HepG2 (cell line): Measurements from ENCODE around the gene HSP90AB1. TPM values are rescaled to one million over a fixed set of nuclear protein-coding genes. Genes with fewer than 3 reads are reported as not detected.

ENCODE experiments used
- ATAC-seq: fragments of 200-7000 bp; cut with Tn5 transposase; 3 replicates; pipeline ENCODE4 v1.9.1; 2020; ENCODE audit warnings: mild to moderate bottlenecking, moderate library complexity
- BruUV-seq: library from RNA; stranded (reverse); fragments of 400-500 nt; replicated peaks from 2 replicates; lab custom pipeline; 2021; lab: Mats Ljungman, UMichigan
- CTCF ChIA-PET: fragments of 300-600 bp; formaldehyde crosslinking; extraction: SDS; loops from one replicate; lab custom pipeline; 2021; ENCODE audit warnings: low total read pairs, inconsistent platforms, low intra/inter-chr PET ratio; lab: Yijun Ruan, JAX
- POLR2A ChIA-PET: fragments of 350-600 bp; sonication (Branson Sonifier 250); formaldehyde crosslinking; loops from one replicate; lab custom pipeline; 2020; ENCODE audit warnings: antibody characterized with exemption, inconsistent platforms; lab: Yijun Ruan, JAX
- DNase-seq: peaks from one replicate; pipeline ENCODE4 v3.0.0-alpha.2; 2015; ENCODE audit warnings: low spot score
- FAIRE-seq: peaks from 3 replicates; lab custom pipeline; 2011; peaks lifted over from hg19 to GRCh38; lab: Jason Lieb, UNC
- H2AFZ ChIP-seq: one replicate; pipeline ENCODE4 v1.6.1; 2011; ENCODE audit warnings: low read length, inconsistent platforms
- H3K27ac ChIP-seq: fragments of 300-600 bp; 3 replicates; pipeline ENCODE4 v1.8.0; 2011; ENCODE audit warnings: mixed run types, mild to moderate bottlenecking, mixed read lengths, low read length, inconsistent platforms; ENCODE audit not compliant: insufficient read depth; ENCODE audit errors: extremely low read length
- H3K27me3 ChIP-seq, 2 experiments: fragments of 200-600 bp in 1 of 2; 2 replicates in 1 of 2; 3 replicates in 1 of 2; pipeline versions ENCODE4 v1.6.0 to v1.8.0; 2011; ENCODE audit warnings: low read length in 2 of 2, mild to moderate bottlenecking in 2 of 2, moderate library complexity in 2 of 2, inconsistent platforms in 1 of 2; ENCODE audit not compliant: insufficient read depth in 2 of 2, control insufficient read depth in 1 of 2
- H3K36me3 ChIP-seq, 2 experiments: fragments of 200-600 bp in 1 of 2; replicated peaks in 1 of 2; 2 replicates in 1 of 2; 3 replicates in 1 of 2; pipeline versions ENCODE4 v1.5.1 to v1.8.0; 2011; ENCODE audit warnings: low read length in 2 of 2, inconsistent platforms in 1 of 2; ENCODE audit not compliant: insufficient read depth in 2 of 2, control insufficient read depth in 1 of 2
- H3K4me1 ChIP-seq: 2 replicates; pipeline ENCODE4 v1.5.1; 2012; ENCODE audit warnings: low read length, inconsistent platforms; ENCODE audit not compliant: insufficient read depth
- H3K4me2 ChIP-seq: 2 replicates; pipeline ENCODE4 v1.6.0; 2011; ENCODE audit warnings: low read depth, low read length, inconsistent platforms
- H3K4me3 ChIP-seq, 3 experiments: fragments of 200-600 bp in 1 of 3; sonication (generic), shearing (Covaris generic) in 1 of 3; replicated peaks in 1 of 3; 2 replicates each; pipeline ENCODE4 v1.5.1; 2011 to 2016; ENCODE audit warnings: low read length in 3 of 3, inconsistent platforms in 2 of 3, low read depth in 2 of 3, mild to moderate bottlenecking in 2 of 3, control low read depth in 1 of 3, mixed read lengths in 1 of 3; ENCODE audit not compliant: insufficient read depth in 1 of 3
- H3K79me2 ChIP-seq: one replicate; pipeline ENCODE4 v1.6.1; 2011; ENCODE audit warnings: low read length, inconsistent platforms; ENCODE audit not compliant: insufficient read depth
- H3K9ac ChIP-seq: 2 replicates; pipeline ENCODE4 v1.6.0; 2011; ENCODE audit warnings: mild to moderate bottlenecking, low read depth, low read length, inconsistent platforms; ENCODE audit not compliant: insufficient read depth
- H3K9me3 ChIP-seq: 2 replicates; pipeline ENCODE4 v1.5.1; 2012; ENCODE audit warnings: mild to moderate bottlenecking, low read length
- H4K20me1 ChIP-seq: 2 replicates; pipeline ENCODE4 v1.6.0; 2011; ENCODE audit warnings: inconsistent platforms, mild to moderate bottlenecking, low read length, moderate library complexity; ENCODE audit not compliant: insufficient read depth
- ADNP ChIP-seq: sonication (generic); formaldehyde crosslinking; IDR thresholded peaks from 2 replicates; pipeline ENCODE4 v1.4.0; 2020; ENCODE audit warnings: missing genetic modification reagents
- KLF9 ChIP-seq: IDR thresholded peaks from 2 replicates; pipeline ENCODE4 v1.6.1; 2016; ENCODE audit warnings: low read depth
- NCOA5 ChIP-seq: sonication (generic); formaldehyde crosslinking; IDR thresholded peaks from 2 replicates; pipeline ENCODE4 v1.4.0; 2020; ENCODE audit warnings: missing genetic modification reagents
- ZBTB1 ChIP-seq: sonication (generic); formaldehyde crosslinking; IDR thresholded peaks from 2 replicates; pipeline ENCODE4 v1.4.0; 2020; ENCODE audit warnings: missing genetic modification reagents, borderline replicate concordance
- ZNF546 ChIP-seq: sonication (generic); formaldehyde crosslinking; conservative IDR thresholded peaks from 2 replicates; pipeline ENCODE4 v1.8.1; 2023; ENCODE audit warnings: mild to moderate bottlenecking, missing genetic modification reagents
- WGBS: methylation state at CpG from one replicate; pipeline ENCODE4 v1.1.6; 2017; ENCODE audit warnings: low lambda C conversion rate; 5-methylcytosine and 5-hydroxymethylcytosine counted together
- in situ Hi-C: cut with HindIII; loops from 2 replicates; pipeline ENCODE4 v1.10.0; 2017; ENCODE audit warnings: low pct_unique_long_range_greater_than_20kb; ENCODE audit not compliant: extremely low pct_ligation_motif_present
- intact Hi-C: fragments of 100-400 bp; cut with micrococcal nuclease; formaldehyde crosslinking; loops from one replicate; pipeline ENCODE4 v1.10.0; 2022; ENCODE audit not compliant: unreplicated experiment
- polyA plus RNA-seq, 8 experiments: library from polyadenylated mRNA; depleted of rRNA in 3 of 8; stranded (reverse) in 7 of 8; unstranded in 1 of 8; fragments of >200 nt; fragmentation: Illumina TruSeq in 4 of 8; extraction: Trizol in 4 of 8; gene quantifications; 2 replicates each; pipeline versions ENCODE4 v1.2.1 to v1.2.3, GENCODE V29; 2011 to 2016; ENCODE audit warnings: low read depth in 4 of 8, missing spikeins in 1 of 8, mixed read lengths in 1 of 8; ENCODE audit not compliant: insufficient read depth in 1 of 8
- total RNA-seq, 5 experiments: library from RNA; depleted of rRNA; stranded (reverse); fragments of >200 nt; fragmentation: Illumina TruSeq; extraction: Trizol; gene quantifications; 2 replicates each; pipeline ENCODE4 v1.2.3, GENCODE V29; 2016; ENCODE audit warnings: low read depth in 1 of 5
- TF ChIP-seq, protein P1 (sequence below): sonication (generic); formaldehyde crosslinking; IDR thresholded peaks from 2 replicates; pipeline ENCODE4 v1.8.1; 2022; ENCODE audit warnings: low read depth, mild to moderate bottlenecking, missing genetic modification reagents

Gene HSP90AB1
- total and polyA plus RNA-seq, 2 of the 13 experiments (the other 11 are each of a cell fraction or from before 2014, with no cell fraction given), result 1,325 to 1,472 TPM

DNA sequence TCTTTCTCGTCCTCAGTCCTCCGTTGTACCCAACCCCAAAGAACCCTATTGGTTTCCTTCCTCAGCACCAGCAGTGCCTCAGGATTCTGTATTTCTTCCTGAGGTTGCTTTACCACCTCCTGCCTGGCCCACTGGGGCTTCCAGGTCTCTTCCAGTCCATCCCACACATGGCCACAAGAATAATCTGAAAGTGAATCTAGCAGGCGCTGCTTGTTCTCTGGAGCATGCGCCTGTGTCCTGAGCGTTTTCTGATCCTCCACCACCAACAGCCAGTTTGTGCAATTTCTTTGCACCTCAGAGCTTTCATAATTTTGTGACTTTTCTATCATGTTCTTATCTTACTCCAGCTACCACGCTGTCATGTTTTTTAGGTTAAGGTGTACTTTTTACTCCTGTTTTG is 11.6 kb upstream of the HSP90AB1 start:
- Histone ChIP-seq H3K9ac (no peak overlapping the region), H3K4me2 (no peak overlapping the region), H3K4me3 (no peak overlapping the region), H3K27me3 (no peaks in the 10 kb centered on the region), H3K4me1 (peaks cover 52% of the 10 kb centered on the region), H4K20me1 (no peaks in the 10 kb centered on the region), H3K27ac (no peak overlapping the region), H2AFZ (no peak overlapping the region), H3K36me3 (peaks cover 5 to 15% of the 10 kb centered on the region in 2 experiments), H3K79me2 (no peaks in the 10 kb centered on the region), H3K9me3 (no peaks in the 10 kb centered on the region)
- WGBS, result 96% methylated on average over 6 of the region's 6 CpGs
- CTCF ChIA-PET, result interaction anchor here (1.1 to 5.3 kb wide), 5 partner anchors 13 to 139 kb away, joined by 4 to 38 read pairs (median 18); partner anchors contain the start of gene SLC29A1
- POLR2A ChIA-PET, result interaction anchor here (1.4 to 3.7 kb wide), 5 partner anchors 11 to 140 kb away, joined by 4 to 48 read pairs (median 14); partner anchors contain the start of genes HSP90AB1, SLC29A1 and SLC35B2
- no peak for DNase-seq
- TF ChIP-seq ADNP (CRISPR knock-in tag) (no peak), NCOA5 (CRISPR knock-in tag) (no peak), KLF9 (CRISPR knock-in tag) (no peak), ZNF546 (CRISPR knock-in tag) (no peak), ZBTB1 (CRISPR knock-in tag) (no peak)
- TF ChIP-seq, protein P1, sequence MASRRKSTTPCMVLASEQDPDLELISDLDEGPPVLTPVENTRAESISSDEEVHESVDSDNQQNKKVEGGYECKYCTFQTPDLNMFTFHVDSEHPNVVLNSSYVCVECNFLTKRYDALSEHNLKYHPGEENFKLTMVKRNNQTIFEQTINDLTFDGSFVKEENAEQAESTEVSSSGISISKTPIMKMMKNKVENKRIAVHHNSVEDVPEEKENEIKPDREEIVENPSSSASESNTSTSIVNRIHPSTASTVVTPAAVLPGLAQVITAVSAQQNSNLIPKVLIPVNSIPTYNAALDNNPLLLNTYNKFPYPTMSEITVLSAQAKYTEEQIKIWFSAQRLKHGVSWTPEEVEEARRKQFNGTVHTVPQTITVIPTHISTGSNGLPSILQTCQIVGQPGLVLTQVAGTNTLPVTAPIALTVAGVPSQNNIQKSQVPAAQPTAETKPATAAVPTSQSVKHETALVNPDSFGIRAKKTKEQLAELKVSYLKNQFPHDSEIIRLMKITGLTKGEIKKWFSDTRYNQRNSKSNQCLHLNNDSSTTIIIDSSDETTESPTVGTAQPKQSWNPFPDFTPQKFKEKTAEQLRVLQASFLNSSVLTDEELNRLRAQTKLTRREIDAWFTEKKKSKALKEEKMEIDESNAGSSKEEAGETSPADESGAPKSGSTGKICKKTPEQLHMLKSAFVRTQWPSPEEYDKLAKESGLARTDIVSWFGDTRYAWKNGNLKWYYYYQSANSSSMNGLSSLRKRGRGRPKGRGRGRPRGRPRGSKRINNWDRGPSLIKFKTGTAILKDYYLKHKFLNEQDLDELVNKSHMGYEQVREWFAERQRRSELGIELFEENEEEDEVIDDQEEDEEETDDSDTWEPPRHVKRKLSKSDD (CRISPR knock-in tag), result no peak
- in situ Hi-C loops (loop anchor here (5.0 kb wide), 1 partner anchor 133 kb away; no protein-coding TSS in a partner anchor), intact Hi-C loops (loop anchor here (2.0 to 5.0 kb wide), 2 partner anchors 123 to 138 kb away; no protein-coding TSS in a partner anchor)
- ATAC-seq, result no peak
- no peak for FAIRE-seq
- no TSS peak for BruUV-seq
